Measurements from ENCODE around the gene ME2.
"Not testable (repeated sequence)": the region's sequence is repeated elsewhere in the genome, so short reads cannot be mapped to it uniquely, and the experiment has no call there.

Gene ME2

DNA sequence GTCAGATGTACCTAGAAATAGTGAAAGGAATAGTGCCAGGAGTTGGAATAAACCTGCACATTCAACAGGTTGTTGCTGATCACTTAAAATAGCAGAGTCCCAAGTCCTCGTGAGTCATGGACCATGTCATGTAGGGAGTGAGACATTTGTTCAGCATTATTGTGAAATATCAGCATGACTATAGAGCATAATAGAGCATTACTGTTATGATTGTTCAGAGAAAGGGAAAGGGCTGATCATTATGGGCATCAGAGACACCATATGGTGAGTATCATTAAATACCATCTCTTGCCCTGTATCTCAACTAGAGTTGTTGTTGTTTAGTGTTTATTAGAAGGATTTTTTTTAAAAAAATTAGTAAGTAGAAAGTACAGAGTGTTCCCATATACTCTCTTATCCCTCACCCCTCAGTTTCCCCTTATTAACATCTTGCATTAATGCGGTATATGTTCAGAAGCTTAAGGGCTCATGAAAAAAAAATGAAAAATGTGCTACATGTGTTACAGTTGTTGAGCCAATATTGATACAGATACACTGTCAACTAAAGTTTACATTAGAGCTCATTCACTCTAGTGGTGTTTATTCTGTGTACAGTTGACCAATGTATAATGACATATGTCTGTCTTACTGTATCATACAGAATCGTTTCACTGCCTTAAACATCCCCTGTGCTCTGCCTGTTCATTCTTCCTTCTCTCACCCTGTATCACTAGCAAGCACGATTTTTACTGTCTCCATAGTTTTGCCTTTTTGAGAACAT lies 94.6 kb downstream of the ME2 start:
- peak; percentile 70 for DNase-seq (ENCODE audit: low spot score)

DNA sequence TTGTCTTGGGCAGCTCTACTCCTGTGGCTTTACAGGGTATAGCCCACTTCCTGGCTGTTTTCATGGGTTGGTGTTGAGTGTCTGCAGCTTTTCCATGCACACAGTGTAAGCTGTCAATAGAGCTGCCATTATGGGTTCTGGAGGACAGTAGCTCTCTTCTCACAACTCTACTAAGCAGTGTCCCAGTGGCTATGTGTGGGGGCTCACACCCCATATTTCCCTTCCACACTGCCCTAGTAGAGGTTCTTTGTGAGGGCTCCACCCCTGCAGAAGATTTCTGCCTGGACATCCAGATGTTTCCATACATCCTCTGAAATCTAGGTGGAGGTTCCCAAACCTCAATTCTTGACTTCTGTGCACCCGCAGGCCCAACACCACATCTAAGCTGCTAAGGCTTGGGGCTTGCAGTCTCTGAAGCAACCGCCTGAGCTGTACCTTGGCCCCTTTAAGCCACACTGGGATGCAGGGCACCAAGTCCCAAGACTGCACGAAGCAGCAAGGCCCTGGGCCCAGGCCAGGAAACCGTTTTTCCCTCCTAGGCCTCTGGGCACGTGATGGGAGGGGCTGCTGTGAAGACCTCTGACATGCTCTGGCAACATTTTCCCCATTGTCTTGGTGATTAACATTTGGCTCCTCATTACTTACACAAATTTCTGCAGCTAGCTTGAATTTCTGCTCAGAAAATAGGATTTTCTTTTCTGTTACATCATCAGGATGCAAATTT lies 98.3 kb downstream of the ME2 start:
- DNase-seq (ENCODE audit: low spot score), result no peak

DNA sequence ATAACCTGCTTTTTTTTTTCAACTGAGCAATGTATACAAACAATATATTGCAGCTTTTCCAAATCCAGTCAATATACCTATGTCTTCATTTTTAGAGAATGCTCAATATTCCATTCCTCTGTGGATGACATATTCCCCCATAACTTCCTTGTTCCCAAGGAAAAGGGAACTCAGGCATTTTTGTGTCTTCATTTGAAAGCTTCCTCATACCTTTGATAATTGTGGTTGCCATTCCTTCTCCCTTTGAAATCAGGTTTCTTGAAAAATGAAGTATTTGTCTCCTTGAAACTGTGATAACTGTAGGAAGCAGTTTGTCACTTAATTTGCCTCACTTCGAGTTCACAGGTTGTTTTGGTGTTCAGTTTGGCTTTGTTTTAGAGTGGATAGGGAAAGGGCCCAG lies 102.5 kb downstream of the ME2 start:
- peak; percentile 29 for DNase-seq (ENCODE audit: low spot score)

DNA sequence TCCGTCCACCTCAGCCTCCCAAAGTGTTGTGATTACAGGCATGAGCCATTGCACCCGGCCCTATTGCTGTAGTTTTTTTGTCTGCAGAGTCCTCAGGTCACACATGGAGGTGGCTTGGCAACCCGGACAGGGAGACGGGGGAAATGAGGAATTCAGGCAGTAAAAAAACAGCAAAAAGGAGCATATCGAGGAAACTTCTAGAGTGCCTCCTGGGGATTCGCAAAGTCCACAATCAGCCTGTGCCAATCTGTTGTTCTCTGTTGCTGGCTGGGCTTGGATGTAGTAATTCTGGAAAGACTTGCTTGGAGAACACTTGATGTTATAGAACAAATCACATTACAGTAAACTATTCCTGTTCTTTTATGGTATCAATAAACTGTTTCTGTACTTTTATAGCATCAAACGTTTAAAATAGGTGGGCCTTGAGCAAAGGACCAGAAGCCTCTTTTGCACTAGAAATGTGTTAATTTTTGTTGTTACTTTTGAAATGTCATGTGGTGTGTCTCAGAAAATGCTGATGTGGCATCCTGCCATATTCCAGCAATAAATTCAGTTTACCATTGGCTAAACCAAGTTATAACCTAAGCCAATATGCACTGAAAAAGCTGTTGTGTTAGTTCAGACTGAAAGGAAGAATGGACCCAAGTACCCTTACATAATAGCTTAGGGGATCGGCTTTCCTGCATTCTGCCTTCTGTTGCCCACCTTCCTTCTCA lies 103.3 kb downstream of the ME2 start:
- no peak for DNase-seq (ENCODE audit: low spot score)

DNA sequence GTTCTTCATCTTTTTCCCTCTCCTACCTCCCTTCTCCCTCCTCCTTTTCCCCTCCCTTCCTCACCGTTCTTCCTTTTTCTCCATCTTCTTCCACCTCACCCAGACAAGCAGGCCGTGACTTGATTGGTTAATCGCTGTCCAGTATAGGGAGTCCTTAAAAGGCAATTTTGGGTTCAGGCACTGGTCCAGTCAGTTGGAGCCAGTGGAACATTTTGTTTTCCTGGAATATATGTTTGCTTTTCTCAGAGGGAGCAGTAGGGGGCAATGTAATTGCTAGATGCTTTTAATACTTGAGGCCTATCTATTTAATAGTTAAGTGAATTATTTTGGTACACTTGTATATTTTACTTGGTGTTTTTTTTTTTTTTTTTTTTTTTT lies 103.9 kb downstream of the ME2 start:
- peak; percentile 5 for DNase-seq (ENCODE audit: low spot score)

DNA sequence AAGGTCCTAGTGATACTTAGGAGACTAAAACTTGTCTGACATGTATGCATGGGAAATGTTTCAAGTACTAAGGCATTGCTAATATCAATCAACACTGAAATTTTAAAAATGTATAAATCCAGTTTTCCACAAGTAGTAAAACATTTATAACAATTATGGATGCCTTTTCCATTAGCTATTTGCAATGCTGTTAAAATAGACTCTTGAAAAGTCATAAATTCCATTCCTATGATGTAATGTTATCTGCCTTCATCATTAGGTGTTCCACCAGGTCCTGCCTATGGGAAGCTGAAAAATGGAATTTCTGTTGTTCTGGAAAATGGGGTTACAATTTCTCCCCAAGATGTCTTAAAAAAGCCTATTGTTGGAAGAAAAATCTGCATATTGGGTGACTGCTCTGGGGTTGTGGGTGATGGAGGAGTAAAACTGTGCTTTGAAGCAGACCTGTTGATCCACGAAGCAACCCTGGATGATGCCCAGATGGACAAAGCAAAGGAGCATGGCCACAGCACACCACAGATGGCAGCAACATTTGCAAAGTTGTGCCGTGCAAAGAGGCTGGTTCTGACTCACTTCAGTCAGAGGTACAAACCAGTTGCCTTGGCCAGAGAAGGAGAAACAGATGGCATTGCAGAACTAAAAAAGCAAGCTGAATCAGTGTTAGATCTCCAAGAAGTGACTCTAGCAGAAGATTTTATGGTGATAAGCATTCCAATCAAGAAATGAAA lies 107.6 kb downstream of the ME2 start:
- DNase-seq (ENCODE audit: low spot score), result peak; percentile 62

DNA sequence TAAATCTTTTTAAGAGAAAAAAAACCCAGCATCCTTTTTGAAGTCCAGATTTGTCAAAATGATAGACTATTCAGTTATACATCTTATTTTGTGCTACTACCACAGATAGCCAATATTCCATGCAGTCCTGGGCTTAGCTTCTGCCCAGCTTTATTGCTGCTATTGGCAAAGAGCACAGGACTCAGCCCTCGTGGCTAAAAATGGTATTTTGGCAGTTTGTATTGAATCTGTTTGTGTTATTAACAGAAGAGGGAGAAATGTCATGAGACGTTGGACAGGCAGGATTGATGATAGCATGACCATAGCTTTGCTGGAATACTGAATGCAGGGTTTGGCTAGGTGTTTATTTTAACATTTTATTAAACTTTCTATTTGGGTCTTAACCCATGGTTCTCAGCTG lies 108.3 kb downstream of the ME2 start:
- peak; percentile 27 for DNase-seq (ENCODE audit: low spot score)

DNA sequence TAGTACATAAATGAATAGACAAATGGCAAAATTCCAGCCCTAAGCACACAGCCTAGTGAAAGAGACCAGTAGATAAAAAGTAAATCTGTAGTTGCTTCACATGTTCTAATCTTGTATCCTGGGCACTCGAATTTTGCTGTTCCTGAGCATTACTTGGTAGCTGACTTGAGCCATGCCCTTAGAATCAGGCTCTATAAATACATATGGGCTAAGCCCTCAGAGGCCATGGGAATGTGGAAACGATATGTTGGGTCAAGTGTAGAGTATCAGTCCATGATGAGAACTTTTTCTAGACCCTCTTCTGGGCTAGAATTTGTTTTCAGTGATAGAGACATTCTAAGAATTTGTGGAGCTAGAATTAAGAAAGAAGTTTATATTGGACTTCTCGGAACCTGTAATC lies 110.8 kb downstream of the ME2 start:
- no peak for DNase-seq (ENCODE audit: low spot score)

DNA sequence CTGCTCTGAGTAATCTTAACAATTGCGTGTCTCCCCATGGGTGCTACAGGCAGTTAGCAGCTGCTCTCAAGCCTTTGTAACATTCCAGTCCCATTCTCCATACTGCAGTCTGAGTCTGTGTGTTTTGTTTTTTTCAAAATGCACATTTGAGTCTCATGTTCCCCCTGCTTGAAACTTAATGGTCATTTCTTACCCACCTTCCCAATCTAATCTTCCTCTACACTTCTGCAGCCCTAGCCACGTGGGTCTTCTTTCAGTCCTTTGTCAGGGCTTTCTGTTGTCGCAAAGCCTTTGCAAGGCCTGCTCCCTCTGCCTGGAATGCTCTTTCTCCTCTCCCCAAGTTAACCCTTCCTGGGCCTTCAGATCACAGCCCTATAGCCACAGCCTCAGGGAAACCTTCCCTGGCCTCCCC lies 113.4 kb downstream of the ME2 start:
- DNase-seq (ENCODE audit: low spot score), result no peak

DNA sequence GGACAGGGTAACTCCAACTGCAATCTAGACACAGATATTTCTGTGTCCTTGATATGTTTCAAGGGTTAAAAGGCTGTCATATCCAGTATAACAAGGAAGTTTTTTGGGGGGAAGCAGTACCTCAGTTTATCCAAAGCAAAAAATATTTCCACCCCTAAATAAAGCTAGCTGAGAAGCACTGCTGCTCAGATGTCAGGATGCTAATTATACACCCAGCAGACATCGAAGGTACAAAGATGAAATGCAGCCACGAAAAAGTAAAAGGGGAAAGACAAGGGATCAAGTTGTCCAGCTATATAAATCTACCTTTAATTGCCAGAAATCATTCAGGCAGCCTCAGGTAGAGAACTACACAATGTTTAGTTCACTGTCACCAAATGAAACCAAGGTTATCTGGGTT lies 115.1 kb downstream of the ME2 start:
- DNase-seq (ENCODE audit: low spot score), result no peak

DNA sequence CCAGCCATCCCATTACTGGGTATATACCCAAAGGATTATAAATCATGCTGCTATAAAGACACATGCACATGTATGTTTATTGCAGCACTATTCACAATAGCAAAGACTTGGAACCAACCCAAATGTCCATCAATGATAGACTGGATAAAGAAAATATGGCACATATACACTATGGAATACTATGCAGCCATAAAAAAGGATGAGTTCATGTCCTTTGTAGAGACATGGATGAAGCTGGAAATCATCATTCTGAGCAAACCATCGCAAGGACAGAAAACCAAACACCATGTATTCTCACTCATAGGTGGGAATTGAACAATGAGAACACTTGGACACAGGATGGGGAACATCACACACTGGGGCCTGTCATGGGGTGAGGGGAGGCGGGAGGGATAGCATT lies 124.3 kb downstream of the ME2 start:
- not testable (repeated sequence) for DNase-seq (ENCODE audit: low spot score)

Data from GM03348 (cell line).